Effector memory CD4-positive, alpha-beta T cell (primary cell): ENCODE measurements around the gene PAX6.
A peak's percentile ranks its signal among the peaks of the same experiment; 100 is the strongest.

Source experiments
- DNase-seq, 3 donors: peaks; one replicate each; pipeline ENCODE4 v3.0.0-alpha.2; 2020
- H3K27ac ChIP-seq: 2 replicates; pipeline ENCODE4 v1.7.0; 2013; ENCODE audit warnings: mild to moderate bottlenecking, low read length, moderate library complexity; ENCODE audit not compliant: insufficient read depth, poor library complexity, severe bottlenecking
- H3K27me3 ChIP-seq: replicated peaks from 2 replicates; pipeline ENCODE4 v1.7.0; 2013; ENCODE audit warnings: mild to moderate bottlenecking, low read length; ENCODE audit not compliant: insufficient read depth, control insufficient read depth, poor library complexity, severe bottlenecking
- H3K36me3 ChIP-seq: 2 replicates; pipeline ENCODE4 v1.7.0; 2013; ENCODE audit warnings: mild to moderate bottlenecking, low read length, moderate library complexity; ENCODE audit not compliant: control insufficient read depth, insufficient read depth
- H3K4me1 ChIP-seq: 2 replicates; pipeline ENCODE4 v1.7.0; 2013; ENCODE audit warnings: low read length, mild to moderate bottlenecking; ENCODE audit not compliant: control insufficient read depth, insufficient read depth, poor library complexity, severe bottlenecking
- H3K4me3 ChIP-seq: 2 replicates; pipeline ENCODE4 v1.7.0; 2013; ENCODE audit warnings: low read length, low read depth, mild to moderate bottlenecking; ENCODE audit not compliant: insufficient read depth, poor library complexity, severe bottlenecking
- H3K9me3 ChIP-seq: 2 replicates; pipeline ENCODE4 v1.7.0; 2013; ENCODE audit warnings: mild to moderate bottlenecking, low read length, moderate library complexity; ENCODE audit not compliant: control insufficient read depth

PAX6 gene

DNA sequence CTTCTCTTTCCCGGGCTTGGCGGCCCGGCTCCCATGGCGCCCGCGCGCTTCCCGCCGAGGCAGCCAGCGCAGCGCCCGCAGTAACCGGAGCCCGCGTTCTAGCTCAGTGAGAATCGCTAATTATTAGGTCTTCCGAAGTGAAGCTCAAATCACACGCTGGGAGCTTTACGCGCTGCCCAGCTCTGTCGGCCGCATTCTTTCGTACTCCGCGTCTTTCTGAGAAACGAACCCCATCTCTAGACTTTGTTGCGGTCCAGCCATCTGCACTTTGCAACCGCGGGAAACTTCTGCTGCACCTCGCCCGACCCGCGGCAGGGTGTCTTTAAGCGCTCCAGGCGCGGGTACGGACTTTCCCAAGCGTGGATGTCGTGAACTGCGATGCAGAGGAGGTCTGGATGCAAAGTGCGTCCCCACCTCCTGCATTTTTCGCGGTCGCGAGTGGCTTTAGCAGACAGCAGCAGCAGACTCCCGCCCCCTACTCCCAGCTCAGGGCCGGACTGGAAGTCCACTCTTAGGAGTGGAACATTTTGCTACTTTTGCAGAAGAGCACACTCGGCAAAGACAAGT, 6.0 kb upstream of the PAX6 start:
- Histone ChIP-seq H3K4me1 (peaks cover 60% of the 10 kb centered on the region), H3K4me3 (peak overlapping the region; percentile 32), H3K36me3 (no peaks in the 10 kb centered on the region), H3K9me3 (peaks cover 5% of the 10 kb centered on the region), H3K27ac (no peak overlapping the region), H3K27me3 (peaks cover 96% of the 10 kb centered on the region)
- no peak for DNase-seq

DNA sequence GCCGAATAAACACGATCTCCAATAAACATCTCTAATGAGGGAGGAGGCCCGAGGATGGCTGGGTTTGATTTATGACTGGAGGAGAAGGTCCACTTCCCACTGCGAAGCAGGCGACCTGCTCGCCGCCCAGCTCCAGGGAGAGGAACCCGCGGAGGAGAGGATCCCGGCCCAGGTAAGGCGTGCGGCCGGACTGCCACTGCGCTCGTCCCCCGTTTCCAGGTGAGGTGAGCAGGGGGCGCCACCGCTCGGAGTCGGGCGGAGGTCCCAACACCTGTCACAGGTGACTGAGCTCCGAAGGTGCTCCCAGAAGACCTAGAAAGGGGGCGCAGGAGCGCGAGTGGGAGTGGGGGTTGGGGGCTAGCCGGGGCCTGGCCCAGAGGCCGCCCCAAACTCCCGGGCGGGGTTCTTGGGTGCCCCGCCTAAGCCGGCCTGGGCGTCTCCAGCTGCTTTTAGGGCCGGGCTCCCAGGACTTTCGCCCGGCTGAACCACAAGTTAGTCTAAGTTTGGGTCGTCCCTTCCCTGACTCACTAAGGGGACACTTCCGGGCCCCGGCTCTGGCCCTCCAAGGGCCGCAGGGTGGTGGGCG, 5.4 kb upstream of the PAX6 start:
- no peak overlapping the region for H3K27ac ChIP-seq
- H3K36me3 ChIP-seq = no peaks in the 10 kb centered on the region
- H3K4me3 ChIP-seq = peak overlapping the region; percentile 32
- peaks cover 96% of the 10 kb centered on the region for H3K27me3 ChIP-seq
- peaks cover 5% of the 10 kb centered on the region for H3K9me3 ChIP-seq
- peaks cover 66% of the 10 kb centered on the region for H3K4me1 ChIP-seq
- DNase-seq = no peak

DNA sequence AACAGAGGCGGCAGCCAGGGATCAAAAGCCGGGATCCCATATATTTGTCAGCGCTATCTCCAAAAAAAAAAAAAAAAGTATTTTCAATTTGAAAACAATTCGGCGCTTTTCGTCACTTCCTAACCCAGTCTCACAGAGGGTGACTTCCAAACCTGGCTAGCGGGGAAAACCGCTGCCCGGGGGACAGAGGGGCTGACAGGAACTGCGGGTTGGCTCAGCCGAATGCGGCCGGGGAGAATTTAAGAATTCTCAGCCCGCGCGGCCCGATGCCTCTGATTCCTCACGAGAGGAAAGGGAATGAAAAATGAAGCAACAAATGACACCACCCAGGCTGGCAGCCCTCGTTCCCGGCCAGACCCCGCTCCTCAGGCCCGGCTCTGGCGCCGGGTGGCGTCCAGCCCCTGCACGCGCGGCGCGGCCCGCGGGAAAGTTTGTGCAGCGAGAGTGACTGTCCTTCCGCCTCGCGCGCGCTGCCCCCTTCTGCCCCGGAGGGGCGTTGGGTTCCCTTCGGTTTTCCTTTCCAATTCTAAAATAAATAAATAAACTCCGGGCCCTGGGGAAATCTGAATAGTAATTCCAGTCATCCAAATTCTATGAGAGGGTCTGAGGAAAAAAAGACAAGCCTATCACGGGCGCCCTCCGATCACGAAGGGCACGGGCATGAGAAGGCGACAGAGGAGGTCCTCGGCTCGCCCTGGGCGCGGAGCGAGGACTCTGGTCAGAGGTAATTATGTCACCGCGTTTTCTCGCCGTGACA, 4.8 kb upstream of the PAX6 start:
- Histone ChIP-seq H3K27me3 (peaks cover 94% of the 10 kb centered on the region), H3K36me3 (no peaks in the 10 kb centered on the region), H3K4me1 (peaks cover 72% of the 10 kb centered on the region), H3K27ac (no peak overlapping the region), H3K9me3 (peaks cover 5% of the 10 kb centered on the region), H3K4me3 (peak overlapping the region; percentile 22)
- DNase-seq = no peak

DNA sequence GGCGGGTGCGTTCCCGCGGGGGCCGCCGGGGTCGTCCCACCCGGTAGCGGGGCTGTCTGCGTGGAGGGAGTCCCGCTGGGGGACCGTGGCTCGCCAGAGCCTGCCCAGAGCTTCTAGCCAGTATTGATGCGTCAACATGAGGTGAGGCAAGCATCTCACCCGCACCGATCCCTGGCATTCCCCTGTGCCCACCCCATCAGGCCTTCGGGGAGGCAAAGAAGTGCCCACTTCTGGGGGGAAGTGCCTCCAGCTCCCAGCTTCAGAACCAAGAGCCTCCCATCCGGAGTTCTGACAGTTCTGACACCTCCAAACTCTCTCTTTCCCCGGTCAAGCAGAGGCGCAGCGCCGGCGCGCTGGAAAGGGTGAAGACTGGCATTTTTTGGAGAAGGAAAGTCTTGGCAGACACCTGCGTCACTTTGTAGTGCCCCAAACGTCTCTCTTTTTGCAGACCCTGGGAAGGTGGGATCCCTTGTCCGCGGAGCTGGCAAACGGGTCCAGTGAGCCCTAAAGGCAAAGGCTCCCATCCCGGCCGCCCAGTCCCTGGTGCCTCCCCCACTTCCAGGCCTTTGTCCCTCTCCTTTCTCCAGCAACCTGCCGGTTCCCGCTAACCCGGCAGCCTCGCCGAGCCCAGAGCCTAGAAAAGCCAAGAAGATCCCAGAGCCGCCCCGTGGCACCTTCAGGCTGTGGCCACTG, 3.2 kb upstream of the PAX6 start:
- no peak for DNase-seq
- H3K4me1 ChIP-seq = peaks cover 86% of the 10 kb centered on the region
- peak overlapping the region; percentile 73 for H3K4me3 ChIP-seq
- no peak overlapping the region for H3K27ac ChIP-seq
- peaks cover 93% of the 10 kb centered on the region for H3K27me3 ChIP-seq
- H3K36me3 ChIP-seq = no peaks in the 10 kb centered on the region
- H3K9me3 ChIP-seq = peaks cover 5% of the 10 kb centered on the region

DNA sequence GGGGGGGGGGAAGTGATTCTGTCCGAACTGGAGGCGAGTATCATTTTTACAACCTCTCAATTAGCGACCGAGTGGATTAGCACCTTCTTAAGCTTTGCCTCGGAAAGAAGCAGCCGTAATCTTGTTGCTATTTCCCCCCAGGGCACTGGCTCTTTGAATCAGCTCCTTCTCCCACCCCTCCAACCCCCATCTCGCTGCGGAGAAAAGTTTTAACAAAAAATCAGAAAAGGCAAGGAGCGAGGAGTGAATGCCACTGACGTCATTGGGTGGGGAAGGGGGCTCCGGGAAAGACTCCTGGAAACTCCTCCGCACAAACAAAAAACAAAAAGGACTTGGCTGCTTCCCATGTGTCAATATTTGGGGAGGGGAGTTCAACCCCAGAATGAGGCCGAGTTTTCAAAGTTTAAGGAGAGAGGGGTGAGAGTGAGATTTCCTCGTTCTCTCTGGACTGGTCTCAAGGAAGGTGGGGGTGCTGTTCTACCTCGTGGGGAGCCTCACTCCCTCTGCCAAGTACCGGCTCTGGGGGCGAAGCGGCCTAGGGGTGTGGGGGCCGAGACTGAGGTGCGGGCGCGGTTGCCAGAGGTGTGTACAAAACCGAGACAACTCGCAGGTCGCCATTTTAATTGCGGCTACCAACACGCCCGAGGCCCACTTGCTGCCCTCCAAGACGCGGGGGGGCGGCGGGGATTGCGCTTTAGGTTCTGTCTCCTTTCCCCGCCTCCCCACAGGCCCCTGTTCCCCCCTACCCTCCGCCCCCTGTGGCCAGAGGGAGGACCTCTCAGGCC, 2.5 kb upstream of the PAX6 start:
- Histone ChIP-seq H3K36me3 (no peaks in the 10 kb centered on the region), H3K27ac (no peak overlapping the region), H3K9me3 (peaks cover 1% of the 10 kb centered on the region), H3K4me1 (peaks cover 86% of the 10 kb centered on the region), H3K27me3 (peaks cover 92% of the 10 kb centered on the region), H3K4me3 (peak overlapping the region; percentile 73)
- DNase-seq = no peak

DNA sequence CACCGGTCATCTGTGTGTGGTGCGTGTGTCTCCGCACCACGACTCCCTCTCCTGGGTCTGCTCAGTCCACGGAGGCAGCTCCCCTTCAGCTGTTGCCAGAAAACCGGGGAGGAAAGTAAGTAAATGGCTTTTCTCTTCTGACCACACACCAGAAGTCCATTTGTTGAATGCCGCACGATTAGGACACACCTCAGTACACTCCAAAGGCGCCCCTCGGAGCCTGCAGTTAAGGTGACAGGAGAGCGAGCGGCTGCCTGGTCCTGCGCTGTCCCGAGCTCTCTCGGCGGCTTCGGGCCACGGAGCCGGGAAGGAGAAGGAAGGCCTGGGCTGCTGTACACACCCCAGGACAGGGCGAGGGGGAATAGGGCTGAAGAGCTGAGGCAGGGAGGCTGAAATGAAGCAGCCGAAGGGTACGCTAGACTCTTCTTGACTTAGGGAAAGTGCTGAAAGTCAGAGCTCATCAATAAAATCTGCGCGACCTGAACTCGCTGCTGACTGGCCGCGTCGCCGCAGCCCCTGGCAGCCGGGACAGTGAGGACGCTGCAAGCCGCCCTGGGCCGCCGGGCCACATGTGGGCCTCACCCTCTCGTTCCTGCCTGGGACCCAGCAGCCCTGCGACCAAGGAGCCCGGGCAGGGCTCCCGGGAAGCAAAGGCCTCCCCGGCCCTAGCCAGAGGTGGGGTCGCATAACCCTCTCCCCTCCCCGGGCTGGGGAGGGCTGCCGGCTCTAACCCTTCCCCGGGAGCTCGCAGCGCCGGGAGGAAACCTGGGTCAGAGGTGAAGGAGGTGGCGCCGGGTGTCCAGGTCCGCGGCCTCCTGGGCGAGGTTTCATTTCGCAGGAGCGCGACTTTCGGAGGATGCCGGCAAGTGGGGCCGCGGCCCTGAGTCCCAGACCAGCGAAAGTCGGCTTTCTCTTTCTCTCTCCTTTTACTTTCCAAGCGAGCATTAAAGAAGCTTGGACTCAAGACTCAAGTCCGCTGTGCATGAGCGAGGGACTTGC, 1.6 kb upstream of the PAX6 start:
- H3K9me3 ChIP-seq = no peaks in the 10 kb centered on the region

DNA sequence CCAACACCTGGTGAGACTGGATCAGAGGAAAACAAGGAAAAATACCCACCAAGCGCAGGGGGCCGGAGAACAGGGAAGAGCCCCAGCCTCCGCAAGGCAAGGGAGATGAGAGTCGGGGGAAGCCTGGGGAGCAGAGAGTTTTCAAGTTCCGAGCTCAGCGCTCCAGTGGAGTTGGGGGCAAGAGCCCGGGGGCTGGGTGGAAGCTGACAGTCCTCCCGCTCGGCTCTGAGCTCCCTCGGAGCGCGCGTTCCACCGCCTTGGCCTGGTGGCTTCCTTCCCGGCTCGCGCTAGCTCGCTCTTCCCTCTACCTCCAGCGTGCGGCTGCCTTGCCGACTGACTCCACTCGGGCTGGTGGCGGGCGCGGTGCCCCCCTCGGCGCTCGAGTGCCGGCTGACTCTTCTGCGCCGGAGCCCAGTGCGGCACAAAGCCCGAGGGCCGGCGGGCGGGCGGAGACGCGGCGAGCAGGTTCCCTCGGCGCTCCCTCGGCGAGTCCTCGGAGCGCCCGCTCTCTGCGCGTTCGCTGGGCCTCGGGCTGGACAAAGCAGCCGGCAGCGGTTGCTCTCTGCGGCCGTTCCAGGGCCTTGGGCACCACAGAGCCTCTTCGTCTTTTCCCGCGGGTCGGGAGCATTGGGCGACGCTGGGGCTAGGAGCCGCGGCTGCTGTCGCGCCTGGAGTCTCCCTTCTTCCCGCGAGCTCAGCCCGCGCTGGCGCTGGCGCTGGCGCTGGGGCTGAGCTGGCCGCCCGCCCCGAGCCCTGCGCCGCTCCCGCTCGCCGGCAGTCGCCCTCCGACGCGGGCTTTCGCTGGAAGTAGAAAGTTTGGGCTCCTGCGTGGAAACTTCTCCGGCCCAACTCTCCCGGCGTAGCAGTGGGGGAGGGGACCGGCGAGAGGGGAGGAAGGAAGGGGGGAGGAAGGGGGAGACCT, 1.0 kb downstream of the PAX6 start:
- Histone ChIP-seq H3K36me3 (no peaks in the 10 kb centered on the region), H3K4me1 (peaks cover 66% of the 10 kb centered on the region), H3K27ac (no peak overlapping the region), H3K4me3 (peak overlapping the region; percentile 49), H3K9me3 (no peaks in the 10 kb centered on the region), H3K27me3 (peaks cover 90% of the 10 kb centered on the region)
- DNase-seq = no peak

More for the DNA sequence above, 1.6 kb upstream of the PAX6 start:
- H3K27me3 ChIP-seq = peaks cover 91% of the 10 kb centered on the region
- peaks cover 80% of the 10 kb centered on the region for H3K4me1 ChIP-seq
- peak overlapping the region; percentile 73 for H3K4me3 ChIP-seq
- DNase-seq = no peak
- H3K36me3 ChIP-seq = no peaks in the 10 kb centered on the region
- H3K27ac ChIP-seq = no peak overlapping the region

DNA sequence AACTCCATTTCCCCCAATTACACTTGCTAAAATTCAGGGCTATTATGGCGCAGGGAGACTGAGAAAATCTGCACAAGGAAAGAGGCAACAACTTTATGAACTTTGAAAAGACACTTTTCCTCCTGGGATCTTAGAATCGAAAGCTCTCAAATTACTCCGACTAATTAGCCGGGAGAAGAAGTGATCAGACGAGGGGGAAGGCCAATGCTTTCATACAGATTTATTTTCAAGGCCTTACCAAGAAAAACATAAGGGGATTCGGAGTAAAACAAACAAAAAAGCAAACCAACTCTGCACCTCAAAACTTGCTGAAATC, 1.6 kb downstream of the PAX6 start:
- no peaks in the 10 kb centered on the region for H3K9me3 ChIP-seq
- peaks cover 91% of the 10 kb centered on the region for H3K27me3 ChIP-seq
- no peak overlapping the region for H3K27ac ChIP-seq
- H3K4me3 ChIP-seq = no peak overlapping the region
- H3K36me3 ChIP-seq = no peaks in the 10 kb centered on the region
- peaks cover 66% of the 10 kb centered on the region for H3K4me1 ChIP-seq
- no peak for DNase-seq
